ENCODE measurements around the gene EFHC1. TPM values are rescaled to one million over a fixed set of nuclear protein-coding genes. Genes with fewer than 3 reads are reported as not detected.

Gene EFHC1
- total RNA-seq, 1 donor from 2014 or later = 23.2 TPM

GRCh38 chr6:52502306-52503029 is 82.3 kb downstream of the EFHC1 start:
- Mint-ChIP-seq H3K4me1 (peaks cover 21% of the 10 kb centered on the region), H3K9me3 (no peaks in the 10 kb centered on the region), H3K27me3 (no peaks in the 10 kb centered on the region), H3K27ac (no peak overlapping the region), H3K4me3 (no peak overlapping the region), H3K36me3 (ENCODE audit: low read depth) (peaks cover 39% of the 10 kb centered on the region)
- ATAC-seq (ENCODE audit: low read depth) (no peak), DNase-seq (no peak)
- intact Hi-C loops (cut with micrococcal nuclease) = no loop called here
- ChIA-PET CTCF (no interaction called here), POLR2A (no interaction called here)
- TF ChIP-seq CTCF (IDR thresholded peaks at IDR 0.05) = no peak

- Mint-ChIP-seq H3K36me3 (ENCODE audit: low read depth) (peaks cover 48% of the 10 kb centered on the region), H3K27me3 (no peaks in the 10 kb centered on the region), H3K27ac (no peak overlapping the region), H3K4me1 (peaks cover 12% of the 10 kb centered on the region), H3K9me3 (no peaks in the 10 kb centered on the region), H3K4me3 (no peak overlapping the region)
- ChIA-PET POLR2A (no interaction called here), CTCF (interaction anchor here (1.6 kb wide), 1 partner anchor 84 kb away, joined by 6 read pairs; no protein-coding TSS in a partner anchor)
- DNase-seq = no peak
- no peak for TF ChIP-seq CTCF (IDR thresholded peaks at IDR 0.05)
- intact Hi-C loops (cut with micrococcal nuclease) = no loop called here
- no peak for ATAC-seq (ENCODE audit: low read depth)
Observed at GRCh38 chr6:52503323-52503747, 83.2 kb downstream of the EFHC1 start.

GRCh38 chr6:52503851-52504781 is 84.0 kb downstream of the EFHC1 start:
- no peak for TF ChIP-seq CTCF (IDR thresholded peaks at IDR 0.05)
- Mint-ChIP-seq H3K27me3 (no peaks in the 10 kb centered on the region), H3K4me1 (peaks cover 5% of the 10 kb centered on the region), H3K9me3 (no peaks in the 10 kb centered on the region), H3K4me3 (no peak overlapping the region), H3K27ac (no peak overlapping the region), H3K36me3 (ENCODE audit: low read depth) (peaks cover 56% of the 10 kb centered on the region)
- intact Hi-C loops (cut with micrococcal nuclease) = no loop called here
- DNase-seq = no peak
- ChIA-PET POLR2A (no interaction called here), CTCF (interaction anchor here (1.1 to 1.6 kb wide), 3 partner anchors 85 to 96 kb away, joined by 3 to 6 read pairs (median 4); no protein-coding TSS in a partner anchor)
- ATAC-seq (ENCODE audit: low read depth) = peak; percentile 31

- Mint-ChIP-seq H3K27me3 (no peaks in the 10 kb centered on the region), H3K36me3 (ENCODE audit: low read depth) (peaks cover 62% of the 10 kb centered on the region), H3K4me3 (no peak overlapping the region)
Observed at GRCh38 chr6:52504782-52505136, 84.6 kb downstream of the EFHC1 start.

More at GRCh38 chr6:52504782-52505136, 84.6 kb downstream of the EFHC1 start:
- ATAC-seq (ENCODE audit: low read depth) (no peak), DNase-seq (no peak)
- intact Hi-C loops (cut with micrococcal nuclease) = loop anchor here (1.0 kb wide), 1 partner anchor 88 kb away; no protein-coding TSS in a partner anchor
- ChIA-PET POLR2A (no interaction called here), CTCF (interaction anchor here (1.1 to 1.6 kb wide), 3 partner anchors 85 to 97 kb away, joined by 3 to 6 read pairs (median 4); no protein-coding TSS in a partner anchor)
- H3K4me1 Mint-ChIP-seq = peaks cover 4% of the 10 kb centered on the region
- no peaks in the 10 kb centered on the region for H3K9me3 Mint-ChIP-seq
- TF ChIP-seq CTCF (IDR thresholded peaks at IDR 0.05) = no peak
- H3K27ac Mint-ChIP-seq = no peak overlapping the region

Measured in activated B cell treated with CpG ODN at 0.5 μM for 24 hours (primary cell).